Measurements from ENCODE around the gene FFAR2.

Gene FFAR2

GRCh38 chr19:35490364-35490763 is 42.3 kb downstream of the FFAR2 start, which contains the start of gene KRTDAP:
TSS of gene KRTDAP (minus strand) at chr19:35490464. CDS start at chr19:35490442, 22 bp downstream.
- no peak for DNase-seq

GRCh38 chr19:35491836-35492360 is 43.8 kb downstream of the FFAR2 start:
- no peak for DNase-seq

- DNase-seq, result no peak
These were observed 45.9 kb downstream of the FFAR2 start for GRCh38 chr19:35493971-35494370.

- peak; percentile 33 to 57 for DNase-seq
These were observed 47.3 kb downstream of the FFAR2 start for GRCh38 chr19:35495107-35496064.

GRCh38 chr19:35497406-35497805 is 49.3 kb downstream of the FFAR2 start:
- no peak for DNase-seq

- DNase-seq, result no peak
These were observed 50.2 kb downstream of the FFAR2 start for GRCh38 chr19:35498220-35498619.

GRCh38 chr19:35498984-35499527 is 51.0 kb downstream of the FFAR2 start:
- DNase-seq, result no peak

GRCh38 chr19:35500611-35501010 is 52.6 kb downstream of the FFAR2 start:
- DNase-seq, result no peak

All from NCI-H524 (cell line).